ENCODE results near the gene SVEP1.

GRCh38 chr9:110455860-110456259 is 123.7 kb downstream of the SVEP1 start:
- TF ChIP-seq CTCF (IDR thresholded peaks at IDR 0.05; ENCODE audit: low read depth, low read length, poor library complexity, severe bottlenecking) (no peak), EZH2phosphoT487 (IDR thresholded peaks at IDR 0.05; ENCODE audit: borderline replicate concordance, low read length) (no peak)

All from DOHH2 (cell line).